GM12864 (cell line): ENCODE measurements around the gene CD226.
"Not testable (repeated sequence)": the region's sequence is repeated elsewhere in the genome, so short reads cannot be mapped to it uniquely, and the experiment has no call there.

Experiments used
- DNase-seq: peaks from one replicate; pipeline ENCODE4 v3.0.0-alpha.2; 2011; ENCODE audit warnings: low read depth
- H3K4me3 ChIP-seq: 2 replicates; pipeline ENCODE4 v1.5.1; 2011; ENCODE audit warnings: mild to moderate bottlenecking, low read depth, low read length, control low read depth
- TF ChIP-seq, protein P1 (sequence below): IDR thresholded peaks from 2 replicates; pipeline ENCODE4 v1.5.1; 2011; ENCODE audit warnings: low read depth, mild to moderate bottlenecking, moderate library complexity, low read length, control low read depth, inconsistent platforms; ENCODE audit errors: missing control alignments

Gene CD226

DNA sequence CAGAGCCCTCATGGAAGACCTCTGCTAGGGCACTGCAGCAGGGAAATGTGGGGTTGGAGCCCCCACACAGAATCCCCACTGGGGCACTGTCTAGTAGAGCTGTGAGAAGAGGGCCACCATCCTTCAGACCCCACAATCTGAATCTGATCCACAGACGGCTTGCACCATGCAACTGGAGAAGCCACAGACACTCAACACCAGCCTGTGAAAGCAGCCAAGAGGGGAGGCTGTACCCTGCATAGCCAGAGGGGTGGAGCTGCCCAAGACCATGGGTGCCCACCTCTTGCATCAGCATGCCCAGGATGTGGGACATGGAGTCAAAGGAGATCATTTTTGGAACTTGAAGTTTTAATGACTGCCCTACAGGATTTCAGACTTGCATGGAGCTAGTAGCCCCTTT lies 6.5 kb downstream of the CD226 start:
- no peak overlapping the region for H3K4me3 ChIP-seq
- TF ChIP-seq, protein P1, sequence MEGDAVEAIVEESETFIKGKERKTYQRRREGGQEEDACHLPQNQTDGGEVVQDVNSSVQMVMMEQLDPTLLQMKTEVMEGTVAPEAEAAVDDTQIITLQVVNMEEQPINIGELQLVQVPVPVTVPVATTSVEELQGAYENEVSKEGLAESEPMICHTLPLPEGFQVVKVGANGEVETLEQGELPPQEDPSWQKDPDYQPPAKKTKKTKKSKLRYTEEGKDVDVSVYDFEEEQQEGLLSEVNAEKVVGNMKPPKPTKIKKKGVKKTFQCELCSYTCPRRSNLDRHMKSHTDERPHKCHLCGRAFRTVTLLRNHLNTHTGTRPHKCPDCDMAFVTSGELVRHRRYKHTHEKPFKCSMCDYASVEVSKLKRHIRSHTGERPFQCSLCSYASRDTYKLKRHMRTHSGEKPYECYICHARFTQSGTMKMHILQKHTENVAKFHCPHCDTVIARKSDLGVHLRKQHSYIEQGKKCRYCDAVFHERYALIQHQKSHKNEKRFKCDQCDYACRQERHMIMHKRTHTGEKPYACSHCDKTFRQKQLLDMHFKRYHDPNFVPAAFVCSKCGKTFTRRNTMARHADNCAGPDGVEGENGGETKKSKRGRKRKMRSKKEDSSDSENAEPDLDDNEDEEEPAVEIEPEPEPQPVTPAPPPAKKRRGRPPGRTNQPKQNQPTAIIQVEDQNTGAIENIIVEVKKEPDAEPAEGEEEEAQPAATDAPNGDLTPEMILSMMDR, result no peak
- no peak for DNase-seq

DNA sequence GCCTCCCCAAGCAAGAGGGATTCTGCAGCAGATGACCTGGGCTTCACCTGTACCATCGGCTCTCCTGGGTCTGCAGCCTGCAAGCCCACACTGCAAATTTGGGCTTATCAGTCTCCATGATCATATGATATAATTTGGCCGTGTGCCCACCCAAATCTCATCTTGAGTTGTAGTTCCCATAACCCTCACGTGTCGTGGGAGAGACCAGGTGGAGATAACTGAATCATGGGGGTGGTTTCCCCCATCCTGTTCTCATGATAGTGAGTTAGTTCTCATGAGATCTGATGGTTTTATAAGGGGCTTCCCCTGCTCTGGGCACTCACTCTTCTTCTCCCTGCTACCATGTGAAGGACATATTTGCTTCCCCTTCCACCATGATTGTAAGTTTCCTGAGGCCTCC lies 7.9 kb downstream of the CD226 start:
- DNase-seq, result not testable (repeated sequence)

DNA sequence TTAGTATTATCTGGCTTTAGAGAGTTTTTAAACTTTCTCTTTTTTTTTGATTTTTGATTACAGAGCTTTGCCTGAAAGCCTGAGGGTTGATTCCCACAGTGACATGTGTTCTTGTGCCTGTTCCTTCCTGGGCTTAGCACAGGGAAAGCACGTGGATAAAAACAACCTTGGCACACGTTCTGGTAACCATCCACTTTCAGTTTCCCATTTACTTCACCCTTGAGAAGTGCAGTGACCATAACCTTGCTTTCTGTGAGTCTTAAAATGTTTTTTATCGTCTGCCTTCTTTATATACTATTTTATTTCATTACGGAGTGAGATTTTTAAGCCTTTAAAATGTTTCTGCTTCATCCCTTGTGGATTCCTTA lies 11.5 kb downstream of the CD226 start:
- no peak overlapping the region for H3K4me3 ChIP-seq
- TF ChIP-seq, protein P1, result no peak
- DNase-seq, result no peak

More for the DNA sequence above, 7.9 kb downstream of the CD226 start:
- not testable (repeated sequence) for H3K4me3 ChIP-seq

DNA sequence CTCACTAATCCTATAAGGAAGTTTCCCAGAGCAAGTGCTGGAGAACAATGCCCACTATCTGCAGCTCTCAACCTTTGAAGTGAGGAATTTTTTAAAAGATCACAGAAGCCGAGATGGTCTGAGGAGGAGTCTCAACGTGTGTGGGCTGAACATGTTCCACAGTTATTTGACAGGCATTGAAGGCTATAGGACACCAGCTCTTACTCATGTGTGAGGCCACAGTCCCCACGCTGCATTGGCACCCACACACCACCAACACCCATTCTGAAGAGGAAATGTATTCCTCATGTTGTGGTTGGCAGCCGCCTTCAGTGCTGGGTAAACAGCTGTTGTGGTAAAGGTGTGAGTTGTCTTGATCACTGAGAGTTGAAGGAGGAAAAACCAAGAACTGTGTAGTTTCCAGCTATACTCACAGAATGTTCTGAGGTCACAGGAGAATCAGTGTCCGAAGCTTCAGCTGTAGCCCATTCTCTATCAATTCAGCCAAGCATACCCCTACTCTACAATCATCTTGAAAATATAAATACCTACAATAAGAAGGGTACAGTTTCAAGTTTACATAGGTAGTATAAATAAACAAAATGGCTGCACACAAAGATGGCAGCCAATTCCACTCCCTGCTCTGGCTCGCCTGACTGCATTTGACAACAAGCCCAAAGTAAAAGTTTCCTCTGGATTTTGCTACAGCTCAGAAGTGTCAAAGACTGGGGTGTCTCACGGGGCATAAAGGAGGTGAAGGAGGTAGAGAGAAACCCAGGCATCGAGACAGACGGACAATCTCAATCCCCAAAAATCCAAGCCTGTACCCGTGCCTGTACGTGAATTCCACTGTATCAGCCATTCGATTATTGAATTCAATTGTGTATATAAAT lies 12.1 kb downstream of the CD226 start:
- TF ChIP-seq, protein P1, result no peak
- H3K4me3 ChIP-seq, result no peak overlapping the region
- DNase-seq, result peak; percentile 76

DNA sequence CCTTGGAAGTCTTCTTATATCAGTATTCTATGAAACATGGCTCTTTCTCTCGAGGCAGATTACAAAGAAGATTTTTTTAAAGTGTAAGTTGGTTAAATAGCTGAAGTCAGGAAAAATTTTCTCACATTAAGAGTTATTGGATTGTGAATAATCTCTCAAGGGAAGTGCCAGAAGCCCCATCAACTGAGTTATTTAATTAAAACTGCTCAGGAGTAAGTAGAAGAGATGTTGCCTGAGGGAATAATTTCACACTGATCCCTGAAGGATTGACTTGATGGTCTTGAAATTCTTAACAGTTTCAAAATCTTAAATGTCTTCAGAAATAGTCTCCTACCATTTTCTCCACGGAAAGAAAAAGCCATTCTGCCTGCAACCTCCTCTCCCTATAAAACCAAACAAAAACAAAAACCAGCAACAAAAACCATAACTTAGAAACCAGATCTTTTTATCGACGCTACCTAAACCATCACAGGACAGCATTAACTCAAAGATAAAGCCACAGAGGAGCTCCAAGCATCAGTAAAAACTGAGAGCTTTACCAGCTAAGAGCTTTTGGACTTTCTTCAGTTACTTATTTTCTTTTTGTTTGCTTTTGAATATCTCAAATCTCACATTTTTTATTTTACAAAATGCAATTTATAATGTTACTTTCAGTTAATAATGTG lies 12.9 kb downstream of the CD226 start:
- H3K4me3 ChIP-seq, result no peak overlapping the region

DNA sequence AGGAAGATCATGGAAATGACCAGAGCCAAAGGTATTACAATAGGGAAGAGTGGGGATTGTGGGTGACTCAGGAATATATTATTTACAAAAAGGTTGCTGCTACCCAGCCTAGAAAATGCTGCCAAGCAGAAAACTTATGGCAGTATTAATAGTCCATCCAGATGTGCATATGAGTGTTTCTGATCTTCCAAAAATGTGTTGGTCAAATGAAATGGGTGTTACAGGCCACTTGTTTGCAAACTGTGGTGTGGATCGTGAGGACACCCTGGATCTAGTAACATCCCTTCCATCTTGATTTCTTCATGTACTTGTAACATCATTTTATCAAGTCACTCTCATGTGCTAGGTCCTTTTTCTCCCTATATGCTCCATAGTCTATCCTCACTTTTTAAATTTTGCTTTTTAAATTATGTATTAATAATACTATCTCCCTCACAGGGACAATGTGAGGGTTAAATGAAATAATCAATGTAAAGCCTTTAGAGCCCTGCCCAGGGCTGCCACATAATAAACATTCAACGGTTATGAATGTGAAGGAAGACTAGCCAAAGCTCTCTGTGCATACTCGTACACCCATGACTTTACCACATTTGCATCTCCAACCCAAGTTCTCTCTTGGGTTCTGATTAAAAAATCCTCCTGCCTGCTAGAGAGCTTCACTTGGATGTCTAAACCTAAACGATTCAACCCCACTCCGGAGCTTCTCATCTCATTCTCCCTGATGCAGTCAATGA lies 18.5 kb downstream of the CD226 start:
- H3K4me3 ChIP-seq, result no peak overlapping the region
- TF ChIP-seq, protein P1, result no peak

More for the DNA sequence above, 12.9 kb downstream of the CD226 start:
- DNase-seq, result no peak
- TF ChIP-seq, protein P1, result no peak

DNA sequence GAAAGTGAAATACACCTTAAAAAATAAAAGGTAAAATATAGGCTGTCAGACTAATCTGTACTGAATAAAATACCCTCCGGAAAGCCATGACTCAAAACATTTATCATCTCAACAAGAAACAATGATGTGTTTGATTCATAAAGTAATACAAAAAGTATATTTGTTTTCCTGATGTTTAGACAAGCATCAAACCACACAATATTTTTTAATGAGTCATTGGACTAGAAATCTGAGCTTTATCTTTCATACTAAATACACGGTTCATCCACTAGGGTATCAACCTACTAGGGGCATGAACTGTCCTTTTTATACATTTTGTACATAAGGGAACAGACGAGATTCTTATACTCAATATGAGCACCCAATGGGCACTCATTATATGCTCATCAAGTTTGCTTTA lies 31.3 kb downstream of the CD226 start:
- H3K4me3 ChIP-seq, result no peak overlapping the region
- TF ChIP-seq, protein P1, result no peak
- DNase-seq, result no peak

More for the DNA sequence above, 18.5 kb downstream of the CD226 start:
- no peak for DNase-seq
